Endometrial microvascular endothelial cells (primary cell): ENCODE measurements around the gene CCDC174. TPM values are rescaled to one million over a fixed set of nuclear protein-coding genes. Genes with fewer than 3 reads are reported as not detected.

Source experiments
- total RNA-seq: library from RNA; depleted of rRNA; stranded (reverse); fragments of >200 nt; gene quantifications from one replicate; pipeline ENCODE4 v1.2.3, GENCODE V29; 2015; ENCODE audit errors: inconsistent ontology term

The CCDC174 gene
- total RNA-seq, 1 donor from 2014 or later = 5.5 TPM

Other genes with a start within 250 kb of the CCDC174 start
- gene SLC6A6, start 249.2 kb upstream of the CCDC174 start, total RNA-seq = 21.1 TPM
- 0.28 TPM for gene GRIP2, start 111.4 kb upstream of the CCDC174 start, total RNA-seq
- 0.28 TPM for gene C3orf20, start 23.4 kb downstream of the CCDC174 start, total RNA-seq
- gene FGD5, start 167.2 kb downstream of the CCDC174 start, total RNA-seq = 57.0 TPM